CD4-positive, alpha-beta T cell treated with Interleukin-4 for 4 hours (primary cell): ENCODE data around the gene MSI2.
A peak's percentile ranks its signal among the peaks of the same experiment; 100 is the strongest.

ENCODE experiments used
- DNase-seq: peaks from one replicate; pipeline ENCODE4 v3.0.0-alpha.2; 2020

The MSI2 gene

DNA sequence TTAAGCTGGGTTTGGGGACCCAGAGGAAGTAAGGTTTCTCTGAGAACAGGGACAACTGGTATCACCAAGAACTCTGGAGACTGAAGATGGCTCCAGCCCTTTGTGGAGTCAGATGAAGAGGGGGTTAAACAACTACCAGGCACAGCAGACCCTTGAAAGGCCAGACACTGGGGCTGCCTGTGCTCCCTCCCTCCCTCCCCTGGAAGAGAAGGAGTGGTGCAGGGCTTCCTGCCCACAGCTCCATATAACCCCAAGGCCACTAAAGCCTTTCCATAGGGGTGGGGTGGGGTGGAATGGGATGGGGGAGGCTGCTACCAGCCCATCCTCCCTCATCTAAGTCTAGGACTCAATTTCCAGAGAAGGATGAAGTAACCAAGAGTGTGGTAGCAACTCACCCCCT is 422.1 kb downstream of the MSI2 start:
- no peak for DNase-seq

DNA sequence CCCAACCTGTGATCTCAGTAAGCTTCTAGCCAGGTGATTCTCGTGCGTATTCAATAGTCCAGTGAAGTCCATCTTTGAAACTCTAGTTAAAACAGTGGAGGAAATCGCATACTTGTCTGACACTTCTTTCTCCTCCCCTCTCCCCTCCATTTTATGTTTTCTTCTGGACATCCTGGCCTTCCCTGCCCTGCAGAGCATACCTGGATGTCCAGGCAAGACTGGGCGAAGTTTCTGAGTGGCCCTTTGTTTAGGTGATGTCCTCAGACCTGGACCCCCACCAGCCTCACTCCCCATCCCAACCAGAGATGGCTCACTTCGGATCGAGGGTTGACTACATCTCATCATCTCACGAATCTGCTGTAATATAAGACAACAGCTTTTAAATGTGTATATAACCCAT is 423.0 kb downstream of the MSI2 start:
- DNase-seq: no peak

DNA sequence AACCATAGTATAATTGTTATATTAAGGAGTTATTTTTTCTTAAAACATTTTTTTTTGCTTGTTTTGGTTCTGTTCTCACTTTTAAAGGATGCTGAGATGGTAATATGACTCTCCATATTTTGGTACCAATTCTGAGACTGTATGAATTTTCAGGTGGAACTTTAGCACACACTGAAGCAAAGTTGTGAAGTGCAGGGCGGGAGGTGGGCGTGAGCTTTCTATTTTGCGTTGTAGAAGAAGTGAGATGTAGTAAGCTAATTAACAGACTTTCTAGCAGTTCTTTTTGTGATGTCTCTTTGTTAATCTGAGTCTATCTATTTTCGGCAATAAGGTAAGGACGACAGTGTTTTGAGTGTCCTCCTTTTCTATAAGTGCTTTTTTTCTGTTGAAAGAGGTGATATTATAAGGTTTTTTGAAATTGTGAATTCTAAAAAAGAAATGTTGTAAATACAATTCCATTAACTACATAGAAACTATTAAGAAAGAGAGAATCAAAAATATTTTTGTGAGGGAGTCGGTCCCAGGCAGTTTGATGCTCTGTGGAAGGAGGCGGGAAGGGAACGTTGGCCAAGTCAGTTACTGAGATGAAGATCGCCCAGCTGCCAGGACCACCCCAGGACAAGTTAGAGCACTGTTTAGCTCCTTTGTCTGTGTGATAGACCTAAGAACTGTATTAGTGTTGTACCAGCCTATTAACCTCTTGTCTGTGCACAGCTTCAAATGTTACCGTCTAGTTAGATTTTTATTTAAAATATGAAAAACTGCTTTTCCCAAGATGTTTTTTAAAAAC is 423.8 kb downstream of the MSI2 start:
- no peak for DNase-seq

DNA sequence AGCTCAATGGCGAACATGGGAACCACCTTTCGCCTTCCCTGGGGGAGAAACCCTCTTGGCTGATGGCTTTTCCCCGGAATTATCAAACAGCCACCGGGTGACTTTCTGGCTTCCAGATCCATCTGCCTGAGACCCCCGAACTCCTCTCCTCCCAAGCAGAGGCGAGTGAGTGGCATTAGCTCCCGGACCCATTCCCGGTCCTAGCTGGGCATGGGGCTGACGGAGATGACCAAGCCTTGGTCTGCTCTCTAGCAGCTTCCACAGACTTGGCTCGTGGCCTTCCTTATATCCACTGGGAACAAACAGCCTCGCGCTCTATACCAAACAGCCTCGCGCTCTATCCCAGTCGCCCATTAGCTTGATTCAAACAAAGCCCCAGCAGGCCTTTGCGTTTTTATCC is 426.4 kb downstream of the MSI2 start:
- no peak for DNase-seq

DNA sequence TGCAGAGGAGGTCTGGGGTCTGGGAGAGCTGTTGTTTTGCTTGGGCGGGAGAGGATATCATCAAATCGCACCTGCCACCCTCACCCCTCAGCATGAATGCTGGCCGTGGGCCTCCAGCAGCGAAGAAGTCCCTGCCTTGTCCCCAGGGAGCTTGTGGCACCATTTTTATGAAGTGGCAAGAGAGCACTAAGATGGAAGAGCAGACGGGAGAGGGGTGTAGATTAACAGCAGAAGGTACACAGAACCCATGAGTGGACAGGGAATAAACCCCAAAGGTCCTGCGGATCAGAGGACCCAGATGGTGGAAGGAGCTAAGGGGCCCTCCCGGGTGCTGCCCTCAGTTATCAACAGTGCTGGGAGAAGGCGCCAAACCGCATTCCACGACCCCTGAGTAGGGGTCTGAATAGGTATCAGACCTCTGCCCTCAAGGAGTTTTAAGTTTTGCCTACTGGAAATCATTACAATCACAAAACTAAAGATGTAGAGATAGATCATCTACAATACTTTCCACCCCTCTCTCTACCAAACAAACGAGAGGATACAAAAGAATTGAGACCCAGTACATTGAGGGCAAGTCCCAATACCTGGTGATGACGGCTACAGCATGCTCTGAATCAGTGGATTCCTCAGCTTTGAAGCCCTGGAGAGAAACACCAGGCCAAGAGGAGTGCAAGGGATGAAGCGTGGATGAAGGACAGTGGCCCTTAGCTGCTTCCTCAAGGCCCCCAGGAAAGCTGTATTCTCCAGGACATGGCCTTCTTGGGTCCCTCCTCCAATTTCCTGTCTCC is 428.6 kb downstream of the MSI2 start:
- DNase-seq: no peak

DNA sequence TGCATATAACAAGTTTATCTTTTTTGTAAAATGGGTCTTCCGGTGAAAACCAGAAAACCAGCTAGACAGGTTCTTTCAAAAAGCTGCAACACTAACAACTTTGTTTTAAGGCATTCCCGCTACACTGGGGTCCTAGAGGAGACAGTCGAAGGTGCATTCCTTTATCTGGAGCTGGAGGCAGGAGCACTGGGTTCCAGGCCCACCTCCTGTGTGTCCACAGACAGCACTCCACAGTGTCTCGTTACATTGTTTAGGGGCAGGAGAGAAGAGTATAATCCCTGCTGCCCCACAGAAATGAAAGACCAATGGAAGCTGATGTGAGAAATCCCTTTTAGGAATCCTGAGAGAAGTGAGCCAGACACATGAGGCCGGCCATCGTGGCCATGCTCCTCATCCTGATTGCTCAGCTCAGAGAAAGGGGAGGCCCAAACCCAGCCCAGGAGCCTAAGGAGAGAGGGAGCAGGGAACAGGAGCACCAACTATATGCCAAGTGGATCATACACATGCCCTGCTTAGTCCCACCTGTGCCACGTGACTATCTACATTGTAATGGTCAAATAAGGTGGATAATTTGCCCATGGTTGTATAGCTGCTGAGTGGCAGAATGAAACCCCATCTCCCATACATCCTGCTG is 429.3 kb downstream of the MSI2 start:
- no peak for DNase-seq

DNA sequence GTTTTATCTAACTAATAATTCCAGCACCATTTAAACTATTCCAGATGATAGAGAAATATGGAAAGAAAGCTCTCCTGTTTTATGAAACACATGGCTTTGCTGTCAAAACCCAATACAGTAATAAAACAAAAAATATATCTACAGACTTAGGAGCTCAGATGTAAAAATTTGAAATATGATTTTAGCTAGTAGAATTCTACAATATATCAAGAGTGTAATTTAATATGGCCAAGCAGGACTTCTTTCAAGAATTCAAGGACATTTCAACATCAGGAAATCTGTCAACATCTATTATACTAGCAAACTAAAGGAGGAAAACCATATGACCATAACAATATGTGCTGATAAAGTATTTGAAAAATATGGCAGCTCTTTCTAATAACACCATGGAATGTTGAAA is 431.3 kb downstream of the MSI2 start:
- no peak for DNase-seq

DNA sequence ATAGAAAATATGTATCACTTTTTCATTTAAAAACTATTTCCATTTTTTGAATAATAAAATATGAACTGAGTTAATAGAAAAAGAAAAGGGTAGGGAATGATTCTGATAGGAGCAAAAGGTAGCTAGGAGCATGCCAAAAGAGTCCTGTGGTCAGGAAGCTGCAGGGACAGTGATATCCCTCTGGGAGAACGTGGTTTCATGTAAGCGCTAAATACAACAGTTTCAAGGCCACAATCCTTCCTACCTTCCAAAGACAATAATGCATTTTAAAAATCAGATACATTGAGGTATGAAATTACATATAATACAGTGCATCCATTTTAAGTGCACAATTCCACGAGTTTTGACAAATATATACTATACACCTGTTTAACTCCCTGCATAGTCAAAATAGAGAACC is 432.9 kb downstream of the MSI2 start:
- DNase-seq: no peak

DNA sequence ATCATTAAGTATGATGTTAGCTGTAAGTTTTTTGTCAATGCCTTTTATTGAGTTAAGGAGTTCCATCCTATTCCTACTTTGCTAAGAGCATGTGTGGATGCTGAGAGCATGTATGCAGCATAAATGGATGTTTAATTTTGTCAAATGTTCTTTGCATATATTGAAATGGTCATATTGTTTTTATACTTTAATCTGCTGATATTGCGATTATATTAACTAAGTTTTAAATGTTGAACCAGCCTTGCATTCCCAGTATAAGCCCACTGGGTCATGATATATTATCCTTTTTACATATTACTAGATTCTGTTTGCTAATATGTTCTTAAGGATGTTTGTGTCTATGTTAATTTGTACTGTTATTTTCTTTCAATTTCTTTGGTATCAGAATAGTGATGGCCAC is 435.6 kb downstream of the MSI2 start:
- DNase-seq: no peak

DNA sequence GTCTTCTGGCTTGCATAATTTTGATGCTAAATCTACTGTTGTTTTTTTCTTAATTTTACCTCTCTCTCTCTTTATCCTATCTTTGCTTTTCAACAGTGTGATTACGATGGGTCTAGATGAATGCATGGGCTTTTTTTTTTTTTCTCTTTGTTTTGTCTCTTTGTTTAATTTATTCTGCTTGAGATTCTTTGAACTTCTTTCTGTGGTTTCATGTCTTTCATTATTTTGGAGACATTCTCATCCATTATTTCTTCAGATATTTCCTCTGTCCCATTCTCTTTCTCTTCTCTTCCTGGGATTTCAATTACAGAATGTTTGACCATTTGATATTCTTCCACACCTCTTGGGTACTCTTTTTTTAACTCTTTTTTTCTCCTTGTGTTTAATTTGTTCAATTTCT is 436.4 kb downstream of the MSI2 start:
- no peak for DNase-seq

DNA sequence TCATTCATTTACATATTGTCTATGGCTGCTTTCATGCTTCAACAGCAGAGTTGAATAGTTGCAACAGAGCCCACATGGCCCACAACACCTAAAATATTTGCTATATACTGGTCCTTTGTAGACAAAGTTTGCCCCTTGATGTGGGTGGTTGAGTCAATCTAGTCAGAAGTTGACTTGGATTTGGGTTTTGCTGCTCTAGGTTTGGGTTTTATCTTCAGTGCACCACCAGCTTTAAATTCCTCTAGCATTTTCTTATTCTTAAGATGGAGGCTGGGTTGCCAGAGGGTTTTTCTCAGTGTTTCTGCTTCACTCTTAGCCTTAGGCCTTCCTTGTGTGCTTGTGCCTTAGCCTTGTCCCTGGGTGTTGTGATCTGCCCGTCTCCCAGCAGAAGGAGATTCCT is 437.7 kb downstream of the MSI2 start:
- no peak for DNase-seq

DNA sequence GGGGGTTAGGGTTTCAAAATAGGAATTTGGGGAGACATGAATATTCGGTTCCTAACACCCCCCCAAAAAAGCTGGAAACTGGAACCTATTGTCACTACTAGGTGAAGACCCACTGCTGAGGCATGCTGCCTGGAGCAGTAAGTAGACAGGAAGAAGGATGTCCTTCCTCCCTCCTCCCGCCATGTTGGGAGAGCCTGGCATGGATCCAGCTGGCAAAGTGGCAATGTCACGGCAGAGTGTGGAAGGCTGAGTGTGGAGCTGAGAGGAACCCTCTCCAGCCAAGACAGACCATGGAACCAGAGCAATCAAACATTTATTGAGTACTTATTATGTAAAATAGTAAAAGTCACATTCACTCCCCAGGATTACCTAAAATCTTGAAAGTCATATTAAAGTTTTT is 439.7 kb downstream of the MSI2 start:
- no peak for DNase-seq

DNA sequence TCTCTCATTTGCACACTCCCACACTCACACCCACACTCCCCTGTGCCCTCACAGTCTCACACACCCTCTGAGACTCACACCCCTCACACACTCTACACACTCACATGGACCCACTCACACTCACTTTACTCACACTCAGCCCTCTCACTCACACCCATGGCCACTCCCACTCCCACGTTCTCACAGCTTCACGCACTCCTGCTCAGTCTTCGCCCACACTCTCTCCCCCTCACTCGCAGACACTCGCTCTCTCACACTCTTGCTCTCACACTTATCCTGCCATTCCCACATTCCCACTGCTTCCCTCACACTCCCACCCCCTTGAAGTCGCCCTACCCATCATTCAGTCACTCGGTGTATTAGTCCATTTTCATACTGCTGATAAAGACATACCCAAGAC is 440.9 kb downstream of the MSI2 start:
- no peak for DNase-seq

DNA sequence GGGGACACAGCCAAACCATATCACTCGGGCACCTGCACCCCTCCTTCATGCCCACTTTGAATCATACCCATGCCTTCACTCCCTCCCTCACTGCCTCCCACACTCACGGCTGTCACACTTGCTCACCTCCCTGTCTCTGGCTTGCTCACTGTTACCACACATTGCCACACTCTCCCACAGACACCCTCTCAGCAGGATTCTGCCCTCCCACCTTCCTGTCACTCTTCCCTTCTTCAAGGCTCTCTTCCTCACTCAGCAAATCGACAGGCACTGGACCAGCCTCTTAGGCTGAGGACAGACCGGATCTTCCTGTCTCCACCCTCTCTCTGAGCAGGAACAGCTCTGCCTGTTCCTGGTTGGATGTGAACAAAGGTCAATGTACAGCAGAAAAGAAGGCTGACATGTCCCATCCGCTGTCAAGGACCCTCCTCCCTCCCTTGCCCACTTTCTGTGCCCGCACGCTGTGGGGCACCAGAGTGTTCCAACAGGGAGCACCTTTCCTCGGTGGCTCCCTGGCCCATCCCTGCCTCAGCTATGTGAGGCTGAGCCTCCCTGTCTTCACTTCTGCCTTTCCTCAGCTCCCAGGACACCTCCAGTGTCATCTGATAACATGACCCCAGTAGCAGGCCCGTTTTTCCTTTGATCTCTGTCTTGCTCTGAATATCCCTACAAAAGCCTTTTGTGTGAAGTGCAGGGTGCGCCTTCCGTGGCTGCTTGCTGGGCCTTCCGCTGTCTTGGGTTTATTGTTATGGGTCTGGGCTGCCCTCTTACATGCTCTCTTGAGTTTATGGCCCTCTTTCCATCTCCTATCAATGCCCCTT is 441.8 kb downstream of the MSI2 start:
- peak; percentile 22 for DNase-seq

DNA sequence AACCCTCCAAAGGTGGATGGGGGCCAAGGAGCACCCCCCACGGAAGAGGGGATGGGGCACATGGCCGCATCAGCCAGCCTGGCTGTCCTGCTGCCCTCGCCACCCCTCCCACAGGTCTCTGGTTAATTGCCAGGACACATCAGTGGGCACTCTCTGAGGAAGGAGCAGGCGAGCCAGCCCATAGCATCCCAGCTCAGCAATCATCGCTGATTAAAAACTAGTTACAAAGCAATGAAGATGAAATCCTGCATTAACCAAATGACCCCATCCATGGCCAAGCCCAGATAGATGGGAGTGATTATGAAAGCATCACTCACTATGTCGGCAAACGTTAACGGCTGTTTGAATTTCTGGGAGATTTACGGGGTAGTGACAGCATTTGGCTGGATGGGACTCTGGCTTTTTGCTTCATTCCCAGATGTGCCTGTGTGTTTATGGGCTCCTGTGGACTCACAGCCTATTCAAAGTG is 443.5 kb downstream of the MSI2 start:
- no peak for DNase-seq

DNA sequence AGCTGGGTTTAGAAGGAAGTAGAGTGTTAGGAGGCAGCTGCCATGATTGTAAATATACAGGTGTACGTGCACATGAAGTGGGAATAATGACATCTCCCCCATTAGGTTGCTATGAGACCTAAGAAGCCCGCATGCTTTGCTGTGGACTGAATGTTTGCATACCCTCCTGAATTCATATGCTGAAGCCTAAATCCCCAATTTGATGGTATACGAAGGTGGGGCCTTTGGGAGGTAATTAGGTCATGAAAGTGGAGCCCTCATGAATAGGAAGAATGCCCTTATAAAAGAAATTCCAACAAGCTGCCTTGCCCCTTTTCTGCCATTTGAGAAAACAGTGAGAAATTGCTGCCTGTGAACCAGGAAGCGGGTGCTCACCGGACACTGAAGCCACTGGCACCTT is 444.8 kb downstream of the MSI2 start:
- DNase-seq: no peak

DNA sequence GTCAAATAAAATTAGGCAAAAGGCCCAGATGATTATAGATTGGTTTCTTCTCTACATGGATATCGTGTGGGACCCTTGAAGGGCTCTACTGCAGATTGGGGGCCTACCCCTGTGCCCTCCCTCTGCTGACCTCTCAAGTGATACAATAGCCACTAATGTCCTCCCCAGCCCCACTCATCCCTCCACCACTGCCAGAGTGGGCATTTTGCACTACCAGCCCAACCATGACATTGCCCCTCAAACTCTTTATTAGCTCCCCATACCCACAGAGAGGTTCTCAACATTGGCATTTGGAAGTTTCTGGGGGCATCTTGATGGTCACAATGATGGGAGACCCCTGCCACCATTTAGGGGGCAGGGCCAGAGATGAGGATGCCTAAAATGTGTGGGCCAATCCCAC is 446.9 kb downstream of the MSI2 start:
- no peak for DNase-seq

DNA sequence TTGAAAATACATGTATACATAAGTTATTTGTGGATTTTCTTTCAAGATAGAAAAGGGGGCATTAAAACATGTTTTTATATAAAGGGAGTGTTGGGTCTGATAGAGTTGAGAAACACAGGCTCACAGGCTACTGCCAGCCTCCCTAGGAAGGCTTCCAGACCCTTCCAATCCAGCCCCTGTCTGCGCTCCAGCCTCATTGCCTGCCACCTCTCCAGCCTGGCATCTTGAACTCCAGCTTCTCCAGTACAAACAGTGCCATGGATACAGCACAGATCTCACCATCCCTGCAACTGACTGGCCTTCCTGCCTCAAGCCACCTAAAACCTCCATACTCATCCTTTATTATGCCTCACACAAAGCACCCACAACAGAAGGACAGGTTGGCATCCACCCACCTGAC is 448.1 kb downstream of the MSI2 start:
- DNase-seq: no peak

DNA sequence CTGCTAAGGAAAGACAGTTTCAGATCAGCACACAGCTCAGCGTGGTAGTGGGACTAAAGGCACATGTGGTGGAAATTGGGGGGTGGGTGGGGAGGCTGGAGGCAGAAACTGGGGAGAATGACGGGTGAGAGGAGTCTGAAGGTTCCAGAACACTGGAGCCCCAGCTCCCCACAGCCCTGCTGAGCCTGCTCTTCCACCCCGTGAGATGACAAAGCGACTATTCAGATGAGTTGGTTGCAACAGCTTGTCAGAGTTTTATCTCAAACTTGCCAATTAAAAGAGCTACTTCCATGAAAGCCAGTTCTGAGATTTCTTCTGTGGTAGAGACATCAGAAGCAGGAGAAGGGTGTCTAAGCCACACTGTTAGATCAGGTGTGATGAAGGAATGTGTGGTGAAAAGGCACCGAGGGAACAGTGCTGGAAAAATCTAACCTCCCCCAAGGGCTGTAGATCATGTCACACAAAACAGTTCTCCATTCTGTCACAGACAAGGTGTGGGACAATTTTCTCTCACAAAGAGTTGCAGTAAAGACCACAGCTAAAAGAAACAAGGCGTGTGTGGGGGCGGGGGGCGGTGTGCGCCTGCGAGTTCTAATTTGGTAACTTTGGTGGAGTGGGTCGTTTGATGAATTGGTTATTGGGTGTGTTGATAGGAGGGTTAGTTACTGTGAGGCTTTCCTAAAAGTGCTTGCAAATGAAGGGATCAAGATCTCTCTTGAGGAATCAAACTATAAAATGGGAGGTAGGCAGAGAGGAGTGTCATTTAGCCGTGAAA is 449.8 kb downstream of the MSI2 start:
- no peak for DNase-seq

DNA sequence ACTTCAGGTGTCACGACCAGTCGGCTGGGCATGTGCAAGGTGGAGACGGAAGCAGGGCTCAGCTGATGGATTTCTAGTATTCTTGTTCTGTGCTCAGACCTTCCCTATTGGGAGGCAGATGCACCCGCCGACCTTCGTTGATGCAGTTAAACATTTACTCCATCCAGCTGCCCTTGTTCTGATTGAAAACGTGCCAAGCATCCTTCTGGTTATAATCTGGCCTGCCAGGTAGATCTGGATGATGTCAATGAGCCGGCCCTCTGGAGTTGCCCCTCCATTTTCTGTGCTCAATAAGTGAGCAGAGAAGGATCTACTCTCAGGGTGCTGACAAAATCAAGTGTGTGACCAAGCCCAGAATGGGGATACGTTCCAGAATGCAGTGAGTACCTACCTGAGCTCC is 450.4 kb downstream of the MSI2 start:
- DNase-seq: no peak

DNA sequence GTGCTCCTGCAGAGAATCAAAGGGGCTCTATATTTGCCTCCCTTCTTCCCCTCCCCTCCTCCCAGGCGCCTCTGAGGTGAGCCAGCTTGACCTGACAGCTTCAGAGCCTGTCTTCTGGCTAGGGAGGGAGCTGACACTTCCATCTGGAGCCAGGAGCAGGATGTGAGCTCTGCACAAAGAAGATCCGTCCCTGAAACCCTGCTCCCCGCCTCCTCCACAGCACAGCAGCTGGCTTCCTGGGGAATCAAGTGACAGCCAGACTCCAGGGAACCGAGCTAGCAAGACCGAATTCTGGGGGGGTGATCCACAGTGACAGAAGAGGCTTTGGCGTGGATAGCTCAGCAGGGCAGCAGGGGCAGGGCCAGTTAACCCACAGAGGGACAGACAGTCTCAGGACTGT is 451.6 kb downstream of the MSI2 start:
- DNase-seq: no peak

DNA sequence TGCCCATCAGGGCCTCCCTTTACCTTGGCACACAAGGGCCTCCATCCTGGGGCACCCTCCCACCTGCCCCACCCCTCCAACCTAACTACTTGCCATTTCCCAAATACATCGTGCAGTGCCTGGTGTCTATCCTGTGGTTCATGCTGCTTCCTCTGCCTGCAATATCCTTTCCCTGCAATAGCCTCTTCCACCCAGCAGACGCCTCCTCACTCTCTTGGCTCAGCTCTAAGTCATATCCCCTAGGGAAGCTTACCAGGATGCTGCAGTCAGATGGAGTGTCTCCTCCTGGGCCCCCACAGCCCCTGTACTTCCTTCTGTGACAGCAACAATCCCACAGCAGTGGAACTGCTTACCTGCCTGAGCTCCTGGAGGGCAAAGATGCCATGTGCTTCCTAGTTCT is 452.1 kb downstream of the MSI2 start:
- DNase-seq: no peak
